GM12892 (cell line): ENCODE results near the gene ZFP69.

Experiments used
- POLR2A ChIP-seq: IDR thresholded peaks from 2 replicates; pipeline ENCODE4 v1.6.1; 2011; ENCODE audit warnings: low read depth, low read length, control low read depth
- POLR2AphosphoS5 ChIP-seq: IDR thresholded peaks from 2 replicates; pipeline ENCODE4 v1.6.1; 2011; ENCODE audit warnings: low read depth, low read length, control low read depth
- TAF1 ChIP-seq: IDR thresholded peaks from 2 replicates; pipeline ENCODE4 v1.6.1; 2011; ENCODE audit warnings: low read depth, mild to moderate bottlenecking, control low read depth, low read length, borderline replicate concordance

DNA sequence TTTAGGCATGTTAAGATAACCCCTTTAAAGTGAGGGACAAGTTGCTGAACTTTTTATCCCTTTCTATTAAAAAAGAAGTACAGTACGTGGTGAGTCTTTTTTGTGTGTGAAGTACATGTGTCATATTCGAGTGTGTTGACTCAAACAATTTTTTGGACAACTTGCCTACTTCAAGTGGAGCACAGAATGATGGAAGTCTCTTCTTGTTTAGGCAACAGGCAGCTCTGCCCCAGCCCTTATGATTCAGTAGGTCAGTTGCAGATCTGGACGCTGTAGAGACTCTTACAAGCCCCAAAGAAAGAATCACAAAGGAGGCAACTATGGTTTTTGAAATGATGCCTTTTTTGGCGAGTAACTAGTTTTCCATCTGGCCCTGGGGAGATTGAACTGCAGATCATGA, 41.2 kb upstream of the ZFP69 start:
- TF ChIP-seq POLR2AphosphoS5 = no peak
- no peak for TF ChIP-seq POLR2A
- no peak for TF ChIP-seq TAF1
